Stimulated activated CD4-positive, alpha-beta T cell treated with anti-CD3 and anti-CD28 coated beads, Interleukin-15, amount 100 ng/mL, for 48 hours (primary cell): ENCODE results near the gene ITPRID2.
A peak's percentile ranks its signal among the peaks of the same experiment; 100 is the strongest.

Experiments
- DNase-seq, 2 donors: peaks; one replicate each; pipeline ENCODE4 v3.0.0-alpha.2; 2020; ENCODE audit warnings: low read depth in 2 of 2

The ITPRID2 gene

GRCh38 chr2:181882246-181883020 is 9.1 kb upstream of the ITPRID2 start:
- no peak for DNase-seq

- no peak for DNase-seq
Observed at GRCh38 chr2:181884601-181885000, 6.9 kb upstream of the ITPRID2 start.

DNA sequence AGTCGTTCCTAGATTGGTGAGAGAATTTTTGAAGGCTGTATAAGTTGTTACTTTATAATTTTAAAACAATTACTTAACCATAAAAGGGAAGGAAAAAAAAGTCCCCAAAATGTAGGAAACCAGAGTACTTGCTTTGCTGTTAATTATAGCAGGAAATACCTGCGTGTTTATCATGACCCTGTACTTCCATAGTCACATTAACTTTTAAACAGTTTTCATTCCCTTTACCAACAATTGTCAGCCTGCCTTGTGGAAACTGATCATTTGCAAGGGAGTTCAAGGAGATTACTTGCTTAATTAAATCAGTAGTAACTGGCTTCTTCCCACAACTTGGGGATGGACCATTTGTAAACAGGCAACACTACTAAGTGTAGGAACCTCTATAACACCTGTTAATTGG is 6.4 kb upstream of the ITPRID2 start:
- DNase-seq: no peak

GRCh38 chr2:181886192-181886591 is 5.3 kb upstream of the ITPRID2 start:
- DNase-seq: no peak

GRCh38 chr2:181887045-181887444 is 4.5 kb upstream of the ITPRID2 start:
- DNase-seq: no peak

DNA sequence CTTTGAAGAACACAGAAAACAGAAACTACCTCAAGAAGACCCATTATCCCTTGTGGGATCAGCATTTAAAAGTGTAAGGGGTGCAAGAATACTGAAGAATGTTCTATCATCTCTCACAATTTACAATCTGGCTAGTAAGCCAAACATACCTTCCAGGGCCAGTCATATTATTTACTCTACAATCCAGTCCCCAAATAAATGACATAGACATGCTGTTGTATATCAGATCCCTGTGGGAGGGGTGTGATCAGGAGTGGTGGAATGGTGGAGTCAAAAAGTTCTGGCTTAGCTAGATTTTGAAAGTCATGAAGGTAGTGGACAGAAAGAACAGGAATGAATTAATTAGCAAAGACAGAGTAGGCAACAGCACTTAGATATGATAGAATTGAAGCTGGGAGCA is 1.8 kb upstream of the ITPRID2 start:
- DNase-seq: no peak

DNA sequence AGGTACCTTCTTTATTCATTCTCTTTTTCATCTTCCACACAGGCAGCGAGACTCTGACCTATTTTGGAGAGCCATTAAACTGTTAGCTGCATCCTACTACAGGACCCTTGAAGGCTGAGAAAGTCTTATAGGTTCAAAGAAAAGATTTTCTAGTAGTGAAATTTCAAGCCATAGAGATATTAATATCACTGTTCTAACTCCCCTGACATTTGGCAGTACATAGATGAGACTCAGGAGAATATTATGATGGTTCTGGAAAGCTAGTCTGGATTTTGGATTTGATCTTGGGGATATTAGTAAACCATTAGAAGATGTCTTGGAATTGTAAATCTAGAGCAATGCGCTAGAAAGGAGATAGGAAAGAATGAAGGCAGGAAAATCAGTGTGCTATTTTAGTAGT is 1.3 kb upstream of the ITPRID2 start:
- DNase-seq: no peak

- DNase-seq: peak; percentile 42 to 51
Observed at GRCh38 chr2:181891966-181892798, 652 bp downstream of the ITPRID2 start.

DNA sequence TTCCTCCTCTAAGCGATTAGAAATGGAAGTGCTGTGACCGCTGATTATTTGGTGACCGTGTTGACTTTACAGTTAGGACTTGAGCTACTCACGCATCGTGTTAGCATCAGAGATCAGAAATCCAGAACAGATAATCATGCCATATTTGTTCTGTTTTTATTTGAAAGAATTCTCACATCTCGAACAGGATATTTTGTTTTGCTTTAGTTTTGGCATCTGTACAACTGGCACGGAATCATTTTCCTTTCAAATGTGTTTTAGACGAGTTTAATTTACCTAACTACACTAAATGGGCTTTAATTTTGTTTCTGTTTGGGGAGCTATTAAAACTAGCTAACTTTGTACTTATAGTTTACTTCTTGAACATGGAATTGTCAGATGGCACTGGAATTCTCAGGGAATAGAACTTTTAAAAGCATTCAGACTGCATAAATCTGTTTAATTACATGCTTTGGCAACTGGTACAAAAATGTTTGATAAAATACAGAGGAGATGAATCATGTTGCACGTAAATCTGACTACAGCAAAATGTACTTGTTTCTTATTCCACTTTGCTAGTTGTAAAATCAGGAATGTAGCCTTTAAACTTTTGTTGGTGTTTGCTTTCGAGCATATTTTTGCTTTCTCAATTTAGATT is 1.4 kb downstream of the ITPRID2 start:
- no peak for DNase-seq

- DNase-seq: no peak
Observed at GRCh38 chr2:181894381-181894780, 2.9 kb downstream of the ITPRID2 start.

DNA sequence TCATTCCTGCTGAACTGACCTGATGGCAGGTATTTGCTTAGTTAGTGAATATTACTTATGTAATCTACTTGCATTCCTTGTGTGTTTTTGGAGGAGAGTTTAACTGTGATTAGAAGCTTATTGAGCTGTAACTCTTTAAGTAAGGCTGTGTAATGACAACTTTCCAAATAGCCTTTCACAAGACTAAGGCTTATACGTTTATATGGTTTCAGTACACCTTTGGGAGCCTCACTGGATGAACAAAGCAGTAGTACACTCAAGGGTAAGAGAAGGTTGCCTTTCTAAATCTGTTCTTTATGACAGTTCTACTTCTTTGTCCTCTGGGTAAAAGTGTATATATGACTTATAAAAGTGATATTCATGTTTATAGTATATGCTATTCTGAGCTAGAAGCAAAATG is 4.3 kb downstream of the ITPRID2 start:
- DNase-seq: no peak

GRCh38 chr2:181896286-181896685 is 4.8 kb downstream of the ITPRID2 start:
- DNase-seq: no peak

GRCh38 chr2:181900007-181900651 is 8.6 kb downstream of the ITPRID2 start:
- DNase-seq: no peak

DNA sequence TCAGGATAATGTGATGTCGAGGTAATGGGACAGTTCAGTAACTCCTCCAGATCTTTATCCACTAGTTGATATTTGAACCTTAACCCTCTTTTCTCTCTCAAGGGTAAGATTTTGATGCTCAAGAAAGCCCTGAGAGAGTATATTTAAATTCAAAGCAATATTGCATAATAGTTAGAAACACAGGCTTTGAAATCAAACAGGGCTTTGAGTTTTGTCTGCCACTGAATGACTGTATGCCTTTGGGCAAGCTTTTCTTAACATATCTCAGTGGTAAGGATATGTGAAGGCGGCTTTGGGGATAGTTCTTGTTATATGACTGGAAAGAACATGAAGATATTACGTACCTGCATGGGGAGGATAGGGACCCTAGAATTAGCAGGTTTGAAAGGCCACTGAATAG is 11.1 kb downstream of the ITPRID2 start:
- no peak for DNase-seq

GRCh38 chr2:181904022-181904632 is 12.6 kb downstream of the ITPRID2 start:
- no peak for DNase-seq

DNA sequence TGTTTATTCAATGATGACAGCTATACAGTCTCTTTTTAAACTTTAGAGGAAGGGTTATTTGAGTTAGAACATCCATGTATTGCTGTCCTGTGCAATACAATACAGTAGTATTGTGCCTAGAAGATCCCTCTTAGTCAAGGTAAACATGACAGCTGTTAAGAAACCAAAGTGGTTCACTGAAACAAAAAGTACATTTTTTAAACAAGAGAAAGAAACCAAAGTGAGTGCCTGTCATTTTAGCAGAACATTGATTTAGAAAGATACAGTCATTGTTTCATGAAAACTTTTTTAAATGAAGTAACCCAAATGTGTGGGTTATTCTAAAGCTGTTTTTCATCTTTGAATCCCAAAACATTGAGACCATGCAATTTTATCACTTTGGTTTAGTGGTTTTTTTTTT is 15.5 kb downstream of the ITPRID2 start:
- no peak for DNase-seq

GRCh38 chr2:181907635-181908034 is 16.1 kb downstream of the ITPRID2 start:
- no peak for DNase-seq

DNA sequence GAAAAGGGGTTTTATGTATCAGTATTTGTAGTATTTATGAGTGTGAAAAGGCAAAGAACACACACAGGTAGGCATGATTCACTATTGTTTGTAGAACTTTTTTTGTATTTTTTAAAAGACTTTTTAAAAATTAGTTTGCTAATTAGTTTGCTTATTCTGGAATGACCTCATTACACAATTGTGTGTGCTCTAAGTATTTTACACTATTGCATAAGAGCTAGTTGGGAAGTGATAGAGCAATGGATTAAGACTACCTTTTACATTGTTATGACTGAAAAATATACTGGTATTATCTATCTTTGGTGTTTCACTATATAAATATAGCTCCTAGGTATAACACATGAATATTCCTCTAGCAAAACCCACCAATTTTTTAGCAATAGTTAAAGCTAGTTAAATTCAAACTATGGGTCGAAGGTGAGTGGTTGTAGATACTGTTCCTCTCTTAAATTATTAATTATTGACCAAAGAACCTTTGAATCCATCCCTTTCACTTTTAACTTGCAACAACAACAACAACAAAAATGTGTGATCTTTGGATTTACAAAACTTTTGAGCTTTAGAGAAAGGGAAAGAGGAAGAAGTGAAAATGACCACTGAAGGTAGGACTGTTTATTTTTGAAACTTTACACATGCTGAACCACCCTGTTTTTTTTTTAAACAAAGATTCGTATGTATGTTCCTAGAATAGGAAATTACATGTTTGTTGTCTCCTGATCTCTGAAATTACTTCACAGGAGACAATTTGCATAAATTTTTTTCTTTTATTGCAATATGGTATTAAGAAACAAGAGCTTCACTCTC is 18.7 kb downstream of the ITPRID2 start:
- DNase-seq: no peak

DNA sequence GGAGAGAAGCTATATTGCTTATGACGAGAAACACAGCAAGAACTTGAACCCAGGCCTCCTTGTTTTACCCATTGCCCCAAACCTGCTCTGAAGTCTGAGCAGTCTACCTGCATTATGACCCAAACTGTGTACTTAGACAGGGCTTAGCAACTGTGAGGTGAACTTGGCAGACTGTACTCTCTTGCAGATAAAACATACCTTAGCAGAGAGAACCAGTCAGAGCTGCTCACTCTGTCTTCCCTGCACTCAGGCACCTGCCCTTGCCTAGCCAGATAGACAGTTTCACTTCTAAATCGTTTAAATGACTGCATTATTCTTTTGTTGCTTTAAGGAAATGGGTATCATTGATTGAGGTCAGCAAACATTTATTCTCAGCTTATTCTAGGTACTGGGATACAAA is 20.3 kb downstream of the ITPRID2 start:
- no peak for DNase-seq

DNA sequence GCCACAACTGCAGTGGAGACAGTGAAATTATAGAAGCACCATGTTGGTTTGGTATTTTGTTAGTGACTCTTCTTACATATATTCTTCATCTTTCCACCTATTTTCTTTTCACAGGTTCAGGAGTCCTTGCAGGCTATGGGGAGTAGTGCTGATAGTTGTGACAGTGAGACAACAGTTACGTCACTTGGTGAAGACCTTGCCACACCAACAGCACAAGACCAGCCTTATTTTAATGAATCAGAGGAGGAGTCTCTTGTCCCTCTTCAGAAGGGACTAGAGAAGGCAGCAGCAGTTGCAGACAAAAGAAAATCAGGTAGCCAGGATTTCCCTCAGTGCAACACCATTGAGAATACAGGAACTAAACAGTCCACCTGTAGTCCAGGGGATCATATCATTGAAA is 23.6 kb downstream of the ITPRID2 start:
- DNase-seq: no peak
